Measurements from ENCODE around the gene ATP13A1. TPM values are rescaled to one million over a fixed set of nuclear protein-coding genes. Genes with fewer than 3 reads are reported as not detected.
"Not testable (repeated sequence)": the region's sequence is repeated elsewhere in the genome, so short reads cannot be mapped to it uniquely, and the experiment has no call there.

The ATP13A1 gene
- total RNA-seq, 1 experiment from 2014 or later = 133 TPM

DNA sequence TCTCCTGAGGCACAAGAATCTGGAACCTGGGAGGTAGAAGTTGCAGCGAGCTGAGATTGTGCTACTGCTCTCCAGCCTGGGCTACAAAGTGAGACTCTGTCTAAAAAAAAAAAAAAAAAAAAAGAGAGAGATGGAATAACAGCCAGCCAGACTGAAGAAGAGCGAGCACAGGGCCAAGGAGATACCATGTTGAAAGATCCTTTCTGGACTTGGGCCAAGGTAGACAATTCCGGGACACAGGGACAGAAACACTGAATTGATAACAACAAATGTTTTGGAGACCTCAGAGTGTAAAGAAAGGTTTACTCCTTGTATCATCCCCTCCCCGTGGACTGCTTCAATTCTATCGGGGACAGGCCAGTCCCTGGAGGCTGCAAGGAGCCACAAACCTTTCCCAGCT lies 40.1 kb downstream of the ATP13A1 start:
- no peak for DNase-seq (ENCODE audit: low read depth)

DNA sequence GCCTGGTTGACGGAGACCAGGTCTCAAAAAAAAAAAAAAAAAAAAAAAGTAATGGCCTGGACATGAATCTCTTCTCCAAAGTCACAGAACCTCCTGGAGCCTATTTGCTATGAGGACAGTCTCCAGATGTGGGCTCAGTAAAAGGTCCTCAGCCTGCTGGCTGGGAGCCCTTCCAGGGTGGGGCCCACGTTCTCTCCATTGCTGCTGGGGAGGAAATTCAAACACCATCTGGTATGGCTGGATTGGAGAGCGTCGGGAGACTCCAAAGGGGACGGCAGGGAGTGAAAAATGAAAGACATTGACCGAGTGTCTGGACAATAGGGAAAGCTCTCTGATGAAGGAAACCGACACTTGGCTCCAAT lies 43.6 kb downstream of the ATP13A1 start:
- no peak for DNase-seq (ENCODE audit: low read depth)

DNA sequence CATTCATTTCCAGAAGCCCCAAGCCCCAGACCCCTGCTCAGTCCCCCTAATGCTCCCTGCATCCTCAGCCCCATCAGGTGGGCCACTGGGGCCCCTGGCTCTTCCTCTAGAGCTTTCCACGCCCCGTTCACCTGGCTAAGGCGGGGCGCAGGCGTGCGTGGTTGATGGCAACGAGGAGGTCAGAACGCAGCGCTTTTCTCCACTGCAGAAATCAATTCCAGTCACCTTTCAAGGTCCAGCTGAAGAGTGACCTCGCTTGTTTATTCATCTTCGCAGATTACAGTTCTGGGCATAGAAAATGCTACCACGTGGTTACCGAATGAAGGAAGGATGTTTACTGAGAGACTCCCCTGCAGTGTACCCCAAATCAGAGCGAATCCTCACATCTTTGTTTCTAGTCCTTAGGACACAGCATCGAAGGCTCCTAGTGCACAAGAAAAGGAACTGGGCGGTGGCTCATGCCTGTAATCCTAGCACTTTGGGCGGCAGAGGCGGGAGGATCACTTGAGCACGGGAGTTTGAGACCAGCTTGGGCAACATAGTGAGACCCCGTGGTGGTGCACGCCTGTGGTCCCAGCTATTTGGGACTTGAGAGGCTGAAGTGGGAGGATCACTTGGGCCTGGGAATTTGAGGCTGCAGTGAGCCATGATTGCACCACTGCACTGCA lies 44.2 kb downstream of the ATP13A1 start:
- DNase-seq (ENCODE audit: low read depth) = no peak

DNA sequence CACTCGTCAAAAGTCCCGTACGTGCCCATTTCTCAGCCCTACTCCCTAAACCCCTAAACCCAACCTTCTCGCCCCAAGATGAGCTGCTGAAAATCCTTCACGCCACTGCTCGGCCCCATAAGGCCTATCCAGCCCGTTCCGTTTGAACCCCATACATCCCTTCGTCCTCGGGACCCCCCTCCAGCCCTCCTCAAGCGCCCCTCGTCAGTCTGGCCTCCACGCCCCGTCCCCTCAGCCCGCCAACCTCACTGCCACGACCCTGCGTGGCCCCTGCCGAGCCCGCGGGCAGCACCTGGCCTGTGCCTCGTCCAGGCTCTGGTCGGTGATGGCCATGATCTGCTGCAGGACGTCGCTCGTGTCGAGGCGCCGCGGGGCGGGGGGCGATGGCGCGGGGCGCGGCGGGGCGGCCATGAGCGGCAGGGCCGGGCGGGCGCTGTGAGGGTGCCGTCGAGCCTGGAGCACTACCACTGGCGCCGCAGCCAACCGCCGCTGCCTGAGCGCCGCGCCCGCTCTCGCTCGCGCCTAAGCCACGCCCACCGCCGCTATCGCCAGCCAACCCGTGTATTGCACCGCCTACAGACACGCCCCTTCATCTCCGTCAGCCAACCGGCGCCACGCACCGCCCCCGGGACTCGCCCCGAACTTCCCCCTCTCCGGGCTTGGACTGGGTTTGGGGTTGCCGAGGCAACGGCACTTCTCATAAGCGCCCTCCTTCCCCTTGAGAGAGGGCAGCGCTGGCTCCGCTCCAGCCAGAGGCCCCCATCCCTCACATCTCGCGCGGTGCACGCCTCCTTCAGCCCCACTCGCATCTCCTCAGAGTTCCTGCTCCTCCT lies 45.0 kb downstream of the ATP13A1 start, which contains the start of gene PBX4:
PBX4 (minus strand) TSS at position 469 of the 833 bp plus-strand sequence; CDS start at position 411, 58 bp downstream.
- peak; percentile 74 for DNase-seq (ENCODE audit: low read depth)

DNA sequence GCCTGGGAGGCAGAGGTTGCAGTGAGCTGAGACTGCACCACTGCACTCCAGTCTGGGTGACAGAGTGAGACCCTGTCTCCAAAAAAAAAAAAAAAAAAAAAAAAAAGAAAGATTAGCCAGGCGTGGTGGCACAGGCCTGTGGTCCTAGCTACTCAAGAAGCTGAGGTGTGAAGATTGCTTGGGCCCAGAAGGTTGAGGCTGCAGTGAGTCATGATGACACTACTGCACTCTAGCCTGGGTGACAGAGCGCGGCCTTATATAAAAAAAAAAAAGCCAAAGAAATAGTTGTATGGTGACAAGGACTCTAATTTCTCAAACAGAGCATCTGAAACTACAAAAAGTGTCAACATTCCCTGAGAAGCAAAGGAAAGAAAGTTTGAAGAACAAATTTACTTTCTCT lies 48.4 kb downstream of the ATP13A1 start:
- DNase-seq (ENCODE audit: low read depth) = peak; percentile 41

DNA sequence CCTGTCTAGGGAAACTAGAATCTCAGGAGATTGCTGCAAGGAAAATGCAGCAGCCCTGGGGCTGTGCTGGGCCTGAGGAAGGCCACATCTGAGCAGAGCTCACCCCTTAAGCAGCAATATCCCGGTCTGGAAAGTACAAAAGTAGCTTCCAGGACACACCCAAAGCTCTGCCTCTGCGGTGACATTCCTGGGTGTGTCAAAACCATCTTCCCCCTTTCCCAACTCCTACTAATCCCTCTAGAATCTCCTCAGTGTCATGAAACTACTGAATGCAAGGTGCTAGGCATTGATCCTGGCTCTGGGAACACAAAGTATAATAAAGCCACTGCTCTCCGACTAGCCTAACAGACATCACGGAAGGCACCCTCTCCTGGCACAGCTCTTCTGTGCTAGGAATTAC lies 50.0 kb downstream of the ATP13A1 start:
- DNase-seq (ENCODE audit: low read depth) = peak; percentile 69

DNA sequence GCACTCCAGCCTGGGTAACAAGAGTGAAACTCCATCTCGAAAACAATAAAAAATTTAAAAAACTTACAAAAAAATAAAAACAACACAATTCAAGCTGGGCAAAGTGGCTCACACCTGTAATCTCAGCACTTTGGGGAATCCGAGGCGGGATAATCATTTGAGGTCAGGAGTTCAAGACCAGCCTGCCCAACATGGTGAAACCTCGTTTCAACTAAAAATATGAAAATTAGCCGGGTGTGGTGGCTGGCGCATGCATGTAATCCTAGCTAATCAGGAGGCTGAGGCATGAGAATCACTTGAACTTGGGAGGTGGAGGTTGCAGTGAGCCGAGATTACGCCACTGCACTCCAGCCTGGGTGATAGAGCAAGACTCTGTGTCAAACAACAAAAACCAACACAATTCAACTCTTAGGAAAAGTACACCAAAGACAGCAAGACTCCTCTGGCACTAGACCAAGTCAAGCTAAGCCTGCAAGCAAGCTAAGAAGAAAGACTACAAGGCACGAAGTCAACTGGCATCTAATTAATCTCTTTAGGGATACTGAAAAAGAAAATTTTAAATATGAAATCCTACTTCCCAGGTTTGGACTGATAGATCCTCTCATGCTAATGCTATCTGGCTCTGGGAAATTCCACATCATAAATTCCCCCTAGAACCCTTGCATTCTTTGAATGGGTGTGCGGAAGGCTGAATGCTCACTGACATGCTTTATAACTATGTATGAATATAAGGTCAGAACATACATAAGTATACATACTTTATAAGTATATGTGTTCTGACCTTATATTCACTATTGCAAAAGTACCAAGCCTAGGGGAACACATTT lies 52.9 kb downstream of the ATP13A1 start:
- DNase-seq (ENCODE audit: low read depth) = no peak

DNA sequence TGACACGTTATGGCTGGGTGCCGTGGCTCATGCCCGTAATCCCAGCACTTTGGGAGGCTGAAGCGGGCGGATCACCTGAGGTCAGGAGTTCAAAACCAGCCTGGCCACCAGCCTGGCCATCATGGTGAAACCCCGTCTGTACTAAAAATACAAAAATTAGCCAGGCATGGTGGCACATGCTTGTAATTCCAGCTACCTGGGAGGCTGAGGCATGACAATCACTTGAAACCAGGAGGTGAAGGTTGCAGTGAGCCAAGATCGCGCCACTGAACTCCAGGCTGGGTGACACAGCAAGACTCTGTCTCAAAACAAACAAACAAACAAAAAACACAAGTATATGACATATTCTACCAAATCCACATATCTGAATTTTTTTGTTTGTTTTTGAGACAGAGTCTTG lies 56.8 kb downstream of the ATP13A1 start:
- DNase-seq (ENCODE audit: low read depth) = not testable (repeated sequence)

DNA sequence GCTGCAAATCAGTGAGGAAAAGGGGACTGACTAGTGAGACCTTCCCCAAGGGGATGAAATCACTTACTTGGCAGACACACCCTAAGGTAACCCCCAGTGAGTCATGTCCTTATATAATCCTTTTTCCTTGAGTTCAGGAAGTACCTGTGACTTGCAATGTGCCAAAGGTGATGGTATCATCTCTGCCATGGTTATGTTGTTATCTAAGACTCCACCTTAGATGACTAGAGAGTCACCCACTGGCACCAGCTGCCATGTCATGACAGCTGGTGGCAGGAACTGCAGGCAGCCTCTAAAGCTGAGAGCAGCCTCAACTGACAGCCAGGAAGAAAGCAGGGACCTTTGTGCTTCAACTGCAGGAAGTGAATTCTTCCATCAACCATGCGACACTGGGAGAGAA lies 57.5 kb downstream of the ATP13A1 start:
- peak; percentile 25 for DNase-seq (ENCODE audit: low read depth)

DNA sequence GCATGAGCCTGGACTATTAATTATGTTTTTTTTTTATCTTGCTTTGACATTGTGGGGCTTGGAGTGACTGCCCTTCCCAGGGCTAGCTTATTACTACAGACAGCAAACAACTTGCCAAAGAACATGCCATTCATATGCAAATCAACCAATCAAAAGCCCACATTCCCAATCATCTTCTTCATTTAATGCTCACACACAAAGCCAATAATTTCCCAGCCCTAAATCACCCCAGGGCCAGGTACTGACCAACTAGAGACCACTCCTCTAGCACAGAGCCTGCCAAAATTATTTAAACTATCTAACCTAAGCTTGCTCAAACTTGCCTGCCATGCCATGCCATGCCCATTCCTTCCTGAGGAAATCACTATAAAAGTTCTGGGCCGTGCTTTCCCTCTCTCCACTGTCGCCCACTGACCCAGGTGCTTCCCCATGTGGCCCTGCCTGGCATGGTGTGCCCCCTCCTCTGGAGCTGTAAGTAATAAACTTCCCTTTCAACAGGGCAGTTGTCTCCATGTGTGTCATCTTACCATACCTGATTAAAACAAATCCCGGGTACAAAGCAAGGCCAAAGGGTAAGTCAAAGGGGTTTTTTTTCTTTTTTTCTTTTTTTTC lies 60.7 kb downstream of the ATP13A1 start:
- DNase-seq (ENCODE audit: low read depth) = no peak

DNA sequence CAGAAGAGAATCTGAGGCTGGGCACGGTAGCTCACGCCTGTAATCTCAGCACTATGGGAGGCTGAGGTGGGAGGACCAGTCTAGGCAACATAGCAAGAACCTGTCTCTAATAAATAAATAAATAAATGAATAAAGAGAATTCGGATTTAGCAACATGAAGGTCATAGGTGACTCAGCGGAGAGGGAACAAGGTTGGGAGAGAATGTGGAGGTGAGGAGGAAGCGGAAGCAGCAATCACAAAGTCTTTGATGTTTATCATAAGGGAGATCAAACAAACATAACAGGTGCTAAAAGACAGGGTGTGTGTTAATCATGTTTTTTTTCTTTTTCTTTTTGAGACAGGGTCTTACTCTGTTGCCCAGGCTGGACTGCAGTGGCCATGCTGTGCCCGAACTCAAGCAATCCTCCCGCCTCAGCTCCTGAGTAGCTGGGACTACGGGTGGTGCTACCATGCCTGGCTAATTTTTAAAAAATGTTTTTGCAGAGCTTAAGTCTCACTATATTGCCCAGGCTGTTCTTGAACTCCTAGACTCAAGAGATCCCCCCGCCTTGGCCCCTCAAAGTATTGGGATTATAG lies 61.3 kb downstream of the ATP13A1 start:
- DNase-seq (ENCODE audit: low read depth) = no peak

DNA sequence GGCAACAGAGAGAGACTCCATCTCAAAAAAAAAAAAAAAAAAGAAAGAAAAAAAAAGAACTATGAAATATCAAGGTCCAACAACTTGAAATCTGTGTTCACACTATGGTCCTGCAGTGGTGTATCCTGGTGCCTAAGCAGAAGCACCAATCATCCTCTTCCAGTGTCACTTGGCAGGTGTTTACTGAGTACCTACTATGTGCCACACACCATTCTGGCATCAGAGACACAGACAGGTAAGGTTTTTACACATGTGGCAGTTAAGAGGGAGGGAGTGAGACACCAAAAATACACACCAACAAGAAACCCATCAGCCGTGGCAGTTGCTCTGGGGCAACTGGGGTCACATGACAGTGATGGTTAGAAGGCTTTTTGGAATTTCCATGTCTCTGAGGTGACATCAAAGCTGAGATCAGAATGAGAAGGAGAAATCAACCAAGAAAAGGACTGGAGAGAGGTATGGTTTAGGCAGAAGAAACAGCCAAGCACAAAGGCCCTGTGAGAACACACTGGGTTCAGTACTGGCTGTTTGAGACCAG lies 62.6 kb downstream of the ATP13A1 start:
- DNase-seq (ENCODE audit: low read depth) = no peak

DNA sequence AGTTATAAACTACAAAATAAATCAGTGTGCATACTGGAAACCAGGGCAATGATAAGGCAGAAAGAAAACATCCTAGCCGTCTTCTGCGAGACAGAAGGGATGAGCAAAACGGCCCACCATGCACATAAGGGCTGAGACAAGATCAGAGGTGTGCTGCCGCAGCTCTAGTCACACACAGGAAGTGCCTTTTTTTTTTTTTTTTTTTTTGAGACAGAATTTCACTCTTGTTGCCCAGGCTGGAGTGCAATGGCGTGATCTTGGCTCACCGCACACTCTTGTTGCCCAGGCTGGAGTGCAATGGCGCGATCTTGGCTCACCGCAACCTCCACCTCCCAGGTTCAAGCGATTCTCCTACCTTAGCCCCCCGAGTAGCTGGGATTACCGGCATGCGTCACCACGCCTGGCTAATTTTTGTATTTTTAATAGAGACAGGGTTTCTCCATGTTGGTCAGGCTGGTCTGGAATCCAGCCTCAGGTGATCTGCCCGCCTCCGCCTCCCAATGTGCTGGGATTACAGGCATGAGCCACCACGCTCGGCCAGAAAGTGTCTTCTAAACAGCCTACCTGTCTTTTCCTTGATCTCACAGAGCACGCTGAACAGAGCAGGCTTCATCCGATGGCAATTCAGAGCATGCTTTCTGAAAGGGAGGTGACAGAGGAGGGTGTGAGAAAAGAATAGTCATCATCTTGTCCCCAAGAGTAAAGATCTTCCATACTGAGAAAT lies 64.6 kb downstream of the ATP13A1 start:
- not testable (repeated sequence) for DNase-seq (ENCODE audit: low read depth)

DNA sequence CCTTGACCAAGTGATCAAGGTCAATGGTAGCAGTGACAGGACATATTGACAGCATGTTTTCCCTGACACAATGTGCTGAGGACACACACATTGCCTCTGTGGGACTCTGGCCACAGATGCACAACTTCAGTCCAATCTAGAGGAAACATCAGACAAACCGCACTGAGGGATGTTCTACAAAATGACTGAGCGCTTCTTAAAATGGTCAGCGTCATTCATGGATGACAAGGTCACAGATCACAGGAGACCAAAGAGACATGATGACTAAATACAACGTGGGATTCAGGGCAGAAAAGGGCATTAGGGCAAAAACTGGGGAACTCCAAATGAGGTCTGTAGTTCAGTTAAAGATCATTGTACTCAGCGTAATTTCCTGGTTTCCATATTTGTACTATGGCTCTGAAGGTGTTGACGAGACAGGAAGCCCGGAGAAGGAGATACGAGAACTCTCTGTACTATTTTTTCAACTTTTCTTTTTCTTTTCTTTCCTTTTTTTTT lies 65.6 kb downstream of the ATP13A1 start:
- DNase-seq (ENCODE audit: low read depth) = no peak

Other genes starting within 250 kb of the ATP13A1 start
- gene TSSK6, start 148.1 kb downstream of the ATP13A1 start, total RNA-seq (2014; rRNA removed) = 2.4 TPM in 2 replicates
- 20.2 and 32.4 TPM in 2 replicates for gene NDUFA13, start 147.5 kb downstream of the ATP13A1 start, total RNA-seq (2014; rRNA removed)
- gene YJEFN3, start 134.8 kb downstream of the ATP13A1 start, total RNA-seq (2014; rRNA removed) = 0.69 and 0.90 TPM in 2 replicates
- gene CILP2, start 125.4 kb downstream of the ATP13A1 start, total RNA-seq (2014; rRNA removed) = 0.06 TPM in 2 replicates
- 0.69 and 1.1 TPM in 2 replicates for gene PBX4, start 45.0 kb downstream of the ATP13A1 start, total RNA-seq (2014; rRNA removed)
- 0.52 and 1.4 TPM in 2 replicates for gene LPAR2, start 35.5 kb downstream of the ATP13A1 start, total RNA-seq (2014; rRNA removed)
- gene GMIP, start 20.0 kb downstream of the ATP13A1 start, total RNA-seq (2014; rRNA removed) = 5.6 and 9.5 TPM in 2 replicates
- 5.5 and 10.6 TPM in 2 replicates for gene ZNF101, start 5.2 kb upstream of the ATP13A1 start, total RNA-seq (2014; rRNA removed)
- 3.1 and 4.0 TPM in 2 replicates for gene ZNF14, start 69.4 kb upstream of the ATP13A1 start, total RNA-seq (2014; rRNA removed)
- gene ZNF506, start 158.1 kb upstream of the ATP13A1 start, total RNA-seq (2014; rRNA removed) = 9.4 and 15.0 TPM in 2 replicates
- 9.9 and 11.2 TPM in 2 replicates for gene ZNF253, start 202.2 kb upstream of the ATP13A1 start, total RNA-seq (2014; rRNA removed)
- gene ZNF93, start 237.3 kb upstream of the ATP13A1 start, total RNA-seq (2014; rRNA removed) = 23.3 and 30.8 TPM in 2 replicates